ENCODE data around the gene SCAMP4.
"Not testable (repeated sequence)": the region's sequence is repeated elsewhere in the genome, so short reads cannot be mapped to it uniquely, and the experiment has no call there.

The SCAMP4 gene

GRCh38 chr19:1884291-1884718 is 20.9 kb upstream of the SCAMP4 start:
- no peak for DNase-seq

GRCh38 chr19:1884719-1885334 is 20.4 kb upstream of the SCAMP4 start:
- no peak for DNase-seq

GRCh38 chr19:1885398-1886119 is 19.6 kb upstream of the SCAMP4 start, which contains the start of gene ABHD17A:
TSS of gene ABHD17A (minus strand) at chr19:1885496. CDS start at chr19:1881566, 3,930 bp downstream.
- peak; percentile 53 for DNase-seq

GRCh38 chr19:1886360-1886759 is 18.8 kb upstream of the SCAMP4 start:
- not testable (repeated sequence) for DNase-seq

GRCh38 chr19:1888385-1888784 is 16.8 kb upstream of the SCAMP4 start:
- DNase-seq: no peak

- no peak for DNase-seq
Observed at GRCh38 chr19:1889907-1890306, 15.3 kb upstream of the SCAMP4 start.

- DNase-seq: no peak
Observed at GRCh38 chr19:1893791-1894190, 11.4 kb upstream of the SCAMP4 start.

- no peak for DNase-seq
Observed at GRCh38 chr19:1896508-1896907, 8.7 kb upstream of the SCAMP4 start.

- no peak for DNase-seq
Observed at GRCh38 chr19:1901940-1902404, 3.2 kb upstream of the SCAMP4 start.

GRCh38 chr19:1902923-1903322 is 2.3 kb upstream of the SCAMP4 start:
- no peak for DNase-seq

GRCh38 chr19:1904860-1905109 is 414 bp upstream of the SCAMP4 start:
- DNase-seq: no peak

- DNase-seq: no peak
Observed at GRCh38 chr19:1905863-1906375, 720 bp downstream of the SCAMP4 start.

GRCh38 chr19:1906985-1907562 is 1.9 kb downstream of the SCAMP4 start:
- DNase-seq: no peak

- no peak for DNase-seq
Observed at GRCh38 chr19:1907563-1908363, 2.6 kb downstream of the SCAMP4 start.

- DNase-seq: no peak
Observed at GRCh38 chr19:1908364-1908678, 3.1 kb downstream of the SCAMP4 start.

GRCh38 chr19:1909761-1910080 is 4.5 kb downstream of the SCAMP4 start:
- no peak for DNase-seq

GRCh38 chr19:1910177-1910576 is 5.0 kb downstream of the SCAMP4 start:
- no peak for DNase-seq

GRCh38 chr19:1911098-1911497 is 5.9 kb downstream of the SCAMP4 start:
- DNase-seq: no peak

- no peak for DNase-seq
Observed at GRCh38 chr19:1911995-1912394, 6.8 kb downstream of the SCAMP4 start.

GRCh38 chr19:1912760-1913505 is 7.7 kb downstream of the SCAMP4 start:
- no peak for DNase-seq

GRCh38 chr19:1913781-1914577 is 8.8 kb downstream of the SCAMP4 start:
- DNase-seq: no peak

GRCh38 chr19:1914826-1915341 is 9.7 kb downstream of the SCAMP4 start:
- no peak for DNase-seq
